GM12878 (cell line): ENCODE measurements around the gene SYPL1. TPM values are rescaled to one million over a fixed set of nuclear protein-coding genes. Genes with fewer than 3 reads are reported as not detected.

Experiments
- ATAC-seq: fragments of 200-7000 bp; cut with Tn5 transposase; 3 replicates; pipeline ENCODE4 v1.9.1; 2020; ENCODE audit warnings: mild to moderate bottlenecking, moderate library complexity
- BruUV-seq: library from RNA; stranded (reverse); fragments of 400-500 nt; replicated peaks from 2 replicates; lab custom pipeline; 2021; lab: Mats Ljungman, UMichigan
- CTCF ChIA-PET: fragments of 300-600 bp; sonication (Branson Sonifier 250); formaldehyde crosslinking; extraction: SDS; loops from one replicate; lab custom pipeline; 2021; ENCODE audit warnings: inconsistent platforms; lab: Yijun Ruan, JAX
- POLR2A ChIA-PET: fragments of 350-600 bp; formaldehyde crosslinking; extraction: SDS; loops from one replicate; lab custom pipeline; 2021; ENCODE audit warnings: inconsistent platforms; lab: Charles Lee
- RAD21 ChIA-PET: fragments of 300-600 bp; sonication (Branson Sonifier 250); formaldehyde crosslinking; loops from one replicate; lab custom pipeline; 2023; ENCODE audit warnings: antibody characterized with exemption; ENCODE audit not compliant: unreplicated experiment; lab: Charles Lee
- SMC1A ChIA-PET: fragments of 300-600 bp; sonication (Branson Sonifier 250); formaldehyde crosslinking; loops from one replicate; lab custom pipeline; 2023; ENCODE audit not compliant: unreplicated experiment, uncharacterized antibody; lab: Charles Lee
- DNase-seq: peaks from one replicate; pipeline ENCODE4 v3.0.0-alpha.2; 2011; ENCODE audit warnings: low read depth, low spot score
- FAIRE-seq: peaks from 3 replicates; lab custom pipeline; 2011; peaks lifted over from hg19 to GRCh38; lab: Jason Lieb, UNC
- H2AFZ ChIP-seq: 2 replicates; pipeline ENCODE4 v1.6.0; 2011; ENCODE audit warnings: low read depth, low read length, control low read depth; ENCODE audit not compliant: control insufficient read depth
- H3K27ac ChIP-seq: 2 replicates; pipeline ENCODE4 v1.5.1; 2011; ENCODE audit warnings: control low read depth; ENCODE audit not compliant: control insufficient read depth, insufficient read depth
- H3K27me3 ChIP-seq, 2 experiments: replicated peaks in 1 of 2; 2 replicates each; pipeline versions ENCODE4 v1.6.0 to v1.6.1; 2011; ENCODE audit warnings: low read length in 1 of 2; ENCODE audit not compliant: control insufficient read depth in 2 of 2, insufficient read depth in 2 of 2
- H3K36me3 ChIP-seq, 2 experiments: 2 replicates each; pipeline ENCODE4 v1.5.1; 2011; ENCODE audit warnings: low read length in 1 of 2; ENCODE audit not compliant: control insufficient read depth in 2 of 2, insufficient read depth in 2 of 2
- H3K4me1 ChIP-seq: 2 replicates; pipeline ENCODE4 v1.6.1; 2011; ENCODE audit warnings: mild to moderate bottlenecking, low read length, moderate library complexity, mixed read lengths; ENCODE audit not compliant: control insufficient read depth, insufficient read depth
- H3K4me2 ChIP-seq: 2 replicates; pipeline ENCODE4 v1.6.0; 2011; ENCODE audit warnings: control low read depth; ENCODE audit not compliant: control insufficient read depth, insufficient read depth
- H3K4me3 ChIP-seq: fragments of 200-600 bp; sonication (generic); 2 replicates; pipeline ENCODE4 v1.5.1; 2016
- H3K79me2 ChIP-seq: 2 replicates; pipeline ENCODE4 v1.6.0; 2011; ENCODE audit warnings: low read length; ENCODE audit not compliant: control insufficient read depth, insufficient read depth
- H3K9ac ChIP-seq: 2 replicates; pipeline ENCODE4 v1.8.0; 2011; ENCODE audit warnings: low read length, control low read depth, mixed read lengths; ENCODE audit not compliant: control insufficient read depth, insufficient read depth
- H3K9me3 ChIP-seq: replicated peaks from 3 replicates; pipeline ENCODE4 v1.5.1; 2011; ENCODE audit warnings: mild to moderate bottlenecking, low read length; ENCODE audit not compliant: control insufficient read depth, insufficient read depth
- H4K20me1 ChIP-seq: 2 replicates; pipeline ENCODE4 v1.6.0; 2011; ENCODE audit not compliant: control insufficient read depth, insufficient read depth
- BCL11A ChIP-seq: IDR thresholded peaks from 2 replicates; pipeline ENCODE4 v1.6.1; 2011; ENCODE audit warnings: low read depth, low read length
- BRCA1 ChIP-seq: IDR thresholded peaks from 2 replicates; pipeline ENCODE4 v1.6.1; 2011; ENCODE audit warnings: low read depth, low read length, improper control_type of control experiment
- CBX5 ChIP-seq: sonication (generic); IDR thresholded peaks from 2 replicates; pipeline ENCODE4 v1.6.1; 2016; ENCODE audit warnings: low read depth, moderate library complexity, mild to moderate bottlenecking, inconsistent platforms
- CEBPB ChIP-seq, 2 experiments: fragments of 150-350 bp in 1 of 2; IDR thresholded peaks; 2 replicates each; pipeline ENCODE4 v1.6.1; 2012 to 2014; ENCODE audit warnings: low read depth in 2 of 2, low read length in 2 of 2, borderline replicate concordance in 1 of 2, inconsistent platforms in 1 of 2
- RAD21 ChIP-seq: IDR thresholded peaks from 2 replicates; pipeline ENCODE4 v1.6.1; 2011; ENCODE audit warnings: mild to moderate bottlenecking, low read depth, low read length, moderate library complexity; ENCODE audit not compliant: insufficient read depth
- SREBF1 ChIP-seq: IDR thresholded peaks from 2 replicates; pipeline ENCODE4 v1.6.1; 2012; ENCODE audit warnings: mild to moderate bottlenecking, low read length
- SREBF2 ChIP-seq: IDR thresholded peaks from 2 replicates; pipeline ENCODE4 v1.6.1; 2012; ENCODE audit warnings: mild to moderate bottlenecking, low read length
- STAT1 ChIP-seq: fragments of 450-650 bp; conservative IDR thresholded peaks from 2 replicates; pipeline ENCODE4 v1.6.1; 2014; ENCODE audit warnings: antibody characterized with exemption, mild to moderate bottlenecking
- SUZ12 ChIP-seq: fragments of 200-600 bp; sonication (generic); IDR thresholded peaks from one replicate; pipeline ENCODE4 v1.6.1; 2018; ENCODE audit warnings: antibody characterized with exemption, mild to moderate bottlenecking; ENCODE audit not compliant: unreplicated experiment
- TCF3 ChIP-seq: IDR thresholded peaks from 2 replicates; pipeline ENCODE4 v1.6.1; 2012; ENCODE audit warnings: low read depth, mild to moderate bottlenecking, low read length, borderline replicate concordance; ENCODE audit not compliant: insufficient read depth
- ZBTB40 ChIP-seq: fragments of 450-650 bp; IDR thresholded peaks from 2 replicates; pipeline ENCODE4 v1.6.1; 2016; ENCODE audit warnings: mild to moderate bottlenecking, moderate library complexity, borderline replicate concordance
- ZZZ3 ChIP-seq: IDR thresholded peaks from 2 replicates; pipeline ENCODE4 v1.6.1; 2011; ENCODE audit warnings: low read depth; ENCODE audit not compliant: control insufficient read depth, insufficient read length
- WGBS: methylation state at CpG from one replicate; pipeline ENCODE4 v1.1.6; 2016; ENCODE audit warnings: low lambda C conversion rate; ENCODE audit not compliant: insufficient replicate concordance, insufficient coverage; ENCODE audit errors: missing lambda C conversion rate; 5-methylcytosine and 5-hydroxymethylcytosine counted together
- in situ Hi-C: fragments of 300-500 bp; cut with MboI; formaldehyde crosslinking; loops from 9 replicates; pipeline ENCODE4 v1.14.3; 2018; ENCODE audit warnings: mixed read lengths
- intact Hi-C: fragments of 100-400 bp; cut with micrococcal nuclease; formaldehyde crosslinking; loops from one replicate; pipeline ENCODE4 v1.14.2; 2022; ENCODE audit not compliant: unreplicated experiment
- polyA plus RNA-seq, 11 experiments: library from polyadenylated mRNA; depleted of rRNA in 4 of 11; unstranded in 6 of 11; stranded (reverse) in 5 of 11; fragments of >200 nt; fragmentation: Nextera tagmentation in 4 of 11; fragmentation: Illumina TruSeq in 1 of 11; extraction: Ambion mirVana in 4 of 11; extraction: Trizol in 1 of 11; gene quantifications; 1 replicate in 1 of 11; 2 replicates in 10 of 11; pipeline versions ENCODE4 v1.2.1 to v1.2.3, GENCODE V29; 2011 to 2016; ENCODE audit warnings: inconsistent platforms in 2 of 11, missing spikeins in 2 of 11, low read depth in 1 of 11
- total RNA-seq, 4 experiments: library from RNA; depleted of rRNA in 3 of 4; stranded (reverse); fragments of >200 nt in 3 of 4; fragmentation: Illumina TruSeq in 1 of 4; extraction: Trizol in 1 of 4; gene quantifications; 2 replicates each; pipeline versions ENCODE4 v1.2.1 to v1.2.3, GENCODE V29; 2013 to 2021

Gene SYPL1
- total and polyA plus RNA-seq, 10 of the 15 experiments (the other 5 are each of a cell fraction or from before 2014, with no cell fraction given) = 34.5 to 177 (median 87.3) TPM

DNA sequence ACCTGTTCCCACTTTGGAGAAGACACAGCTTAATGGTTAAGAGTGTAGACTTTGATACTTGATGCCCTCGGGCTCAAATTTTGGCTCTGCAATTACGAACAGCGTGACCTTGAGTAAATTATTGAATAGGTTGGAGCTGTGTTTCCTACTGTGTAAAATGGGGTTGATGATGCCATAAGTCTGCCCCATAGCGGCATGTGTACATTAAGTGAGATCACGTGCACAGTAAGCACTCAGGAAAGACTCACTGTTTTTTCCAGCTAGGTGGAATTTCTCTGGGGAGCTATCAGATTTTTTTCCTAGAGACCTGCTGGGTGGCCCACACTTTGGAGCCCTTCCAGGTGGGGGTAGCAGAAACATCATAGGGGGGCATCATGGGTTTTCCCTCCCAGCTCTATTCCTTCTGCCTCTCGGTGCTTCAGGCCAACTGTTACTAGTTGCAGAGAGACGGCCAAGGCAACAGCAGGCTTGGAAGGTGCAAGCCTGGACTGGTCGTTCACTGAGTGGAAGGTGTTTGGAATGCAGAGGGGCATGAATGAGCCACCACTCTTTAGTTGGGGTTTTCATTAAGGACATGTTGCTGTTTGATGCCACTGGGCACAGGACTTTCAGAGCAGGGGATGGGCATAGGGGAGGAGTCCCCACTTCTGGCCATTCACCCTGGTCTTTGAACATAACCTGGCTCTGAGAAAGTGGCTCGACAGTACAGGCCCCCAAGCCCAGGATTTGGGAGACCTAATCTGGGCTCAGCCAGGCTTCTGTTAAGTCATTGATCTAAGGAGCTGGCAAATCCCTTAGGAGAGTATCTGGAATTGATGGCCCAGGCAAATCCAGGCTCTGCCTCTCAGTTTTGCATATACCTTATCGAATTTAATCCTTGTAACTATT is 64.0 kb downstream of the SYPL1 start (continued):
- no peak for TF ChIP-seq SUZ12
- TF ChIP-seq RAD21 = no peak
- no peak for TF ChIP-seq BRCA1
- no peak for TF ChIP-seq CBX5
- no peak for TF ChIP-seq BCL11A
- TF ChIP-seq, all 136 proteins: peak for 0

DNA sequence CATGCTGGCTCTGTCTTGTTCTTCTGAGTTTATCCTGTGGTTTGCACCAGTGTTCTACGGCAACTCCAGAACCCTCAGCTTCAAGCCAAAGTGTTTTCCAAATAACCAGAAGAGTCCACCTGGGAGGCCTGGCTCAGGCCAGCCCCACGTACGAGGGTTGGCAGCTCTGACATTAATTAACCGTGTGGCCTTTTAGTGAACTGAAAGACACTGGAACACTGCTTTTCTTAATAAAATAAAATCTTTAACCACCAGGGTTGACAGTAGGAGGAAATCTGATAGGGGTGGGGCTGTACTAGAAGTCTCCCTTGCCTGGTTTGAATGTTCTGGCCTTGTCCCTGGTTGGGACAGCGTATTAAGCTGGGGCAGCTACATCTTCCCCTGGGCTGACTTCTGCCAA is 64.9 kb downstream of the SYPL1 start:
- SMC1A ChIA-PET = interaction anchor here (0.6 to 2.5 kb wide), 9 partner anchors 9 to 308 kb away, joined by 3 to 10 read pairs (median 4); no protein-coding TSS in a partner anchor
- H3K9ac ChIP-seq = no peak overlapping the region
- H3K4me1 ChIP-seq = no peaks in the 10 kb centered on the region
- TF ChIP-seq SREBF1 (no peak), STAT1 (no peak), ZZZ3 (no peak), SREBF2 (no peak), ZBTB40 (no peak), TCF3 (no peak), CEBPB (IDR thresholded peaks at IDR 0.05; ENCODE audit: borderline replicate concordance in 1 of 2, low read depth in 2 of 2, low read length in 2 of 2) (no peak)
- in situ Hi-C loops (no loop called here), intact Hi-C loops (no loop called here)
- RAD21 ChIA-PET = interaction anchor here (1.0 to 2.8 kb wide), 3 partner anchors 108 to 390 kb away, joined by 3 to 19 read pairs (median 7); no protein-coding TSS in a partner anchor
- no peaks in the 10 kb centered on the region for H3K36me3 ChIP-seq
- WGBS = 46% methylated on average over 5 of the region's 5 CpGs
- FAIRE-seq (no peak), DNase-seq (no peak), ATAC-seq (no peak)
- no TSS peak for BruUV-seq
- no peaks in the 10 kb centered on the region for H3K9me3 ChIP-seq
- no peaks in the 10 kb centered on the region for H3K79me2 ChIP-seq
- no peak overlapping the region for H2AFZ ChIP-seq
- H3K4me2 ChIP-seq = no peak overlapping the region
- CTCF ChIA-PET = interaction anchor here (0.8 to 8.4 kb wide), 12 partner anchors 10 to 395 kb away, joined by 3 to 163 read pairs (median 7); no protein-coding TSS in a partner anchor
- H4K20me1 ChIP-seq = no peaks in the 10 kb centered on the region
- no peak overlapping the region for H3K4me3 ChIP-seq
- POLR2A ChIA-PET = no interaction called here
- H3K27me3 ChIP-seq = peaks cover 1 to 6% of the 10 kb centered on the region in 2 experiments; a peak in 2 of 4 replicates
- H3K27ac ChIP-seq = no peak overlapping the region
